ENCODE data around the gene AKIRIN2. TPM values are rescaled to one million over a fixed set of nuclear protein-coding genes. Genes with fewer than 3 reads are reported as not detected.

AKIRIN2 gene
- total RNA-seq, 1 donor from 2014 or later, result 65.4 TPM

DNA sequence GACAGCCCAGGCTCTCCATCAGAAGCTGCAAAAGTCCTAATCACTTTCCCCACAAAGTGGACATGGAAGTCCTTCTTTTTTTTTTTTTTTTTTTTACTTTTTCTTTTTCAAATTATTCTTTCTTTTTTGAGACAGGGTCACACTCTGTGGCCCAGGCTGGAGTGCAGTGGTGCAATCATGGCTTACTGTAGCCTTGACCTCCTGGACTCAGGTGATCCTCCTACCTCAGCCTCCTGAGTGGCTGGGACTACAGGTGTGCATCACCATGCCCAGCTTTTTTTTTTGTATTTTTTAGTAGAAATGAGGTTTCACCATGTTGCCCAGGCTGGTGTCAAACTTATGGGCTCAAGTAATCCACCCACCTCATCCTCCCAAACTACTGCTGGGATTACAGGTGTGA lies 29.0 kb upstream of the AKIRIN2 start:
- H3K4me3 Mint-ChIP-seq (ENCODE audit: unreplicated experiment), result no peak overlapping the region
- no peak overlapping the region for H3K9ac ChIP-seq (ENCODE audit: low read length)
- no peaks in the 10 kb centered on the region for H3K79me2 ChIP-seq (ENCODE audit: insufficient read depth, low read length)
- H2AFZ ChIP-seq (ENCODE audit: low read depth, low read length), result no peak overlapping the region
- H4K20me1 ChIP-seq (ENCODE audit: insufficient read depth, low read length), result no peaks in the 10 kb centered on the region
- peaks cover 11% of the 10 kb centered on the region for H3K27me3 Mint-ChIP-seq (ENCODE audit: low read depth, unreplicated experiment)
- no peaks in the 10 kb centered on the region for H3K9me3 Mint-ChIP-seq (ENCODE audit: unreplicated experiment)
- H3K36me3 ChIP-seq (ENCODE audit: insufficient read depth, low read length), result no peaks in the 10 kb centered on the region
- H3K27ac Mint-ChIP-seq (ENCODE audit: unreplicated experiment), result no peak overlapping the region
- no peaks in the 10 kb centered on the region for H3K36me3 Mint-ChIP-seq (ENCODE audit: low read depth, unreplicated experiment)
- peaks cover 11% of the 10 kb centered on the region for H3K4me1 ChIP-seq (ENCODE audit: insufficient read depth, low read length)
- no peaks in the 10 kb centered on the region for H3K9me3 ChIP-seq (ENCODE audit: insufficient read depth, low read depth, low read length)
- no peak for FAIRE-seq
- H3K4me2 ChIP-seq (ENCODE audit: low read length), result no peak overlapping the region
- no peak overlapping the region for H3K27ac ChIP-seq (ENCODE audit: low read depth, low read length)
- H3K4me3 ChIP-seq (ENCODE audit: insufficient read depth, low read depth, low read length), result no peak overlapping the region
- DNase-seq (ENCODE audit: low read depth), result no peak
- H3K27me3 ChIP-seq (ENCODE audit: insufficient read depth, low read length), result no peaks in the 10 kb centered on the region
- no peak for TF ChIP-seq EZH2 (IDR thresholded peaks at IDR 0.05; ENCODE audit: insufficient read depth, low read length)
- TF ChIP-seq, protein P1, sequence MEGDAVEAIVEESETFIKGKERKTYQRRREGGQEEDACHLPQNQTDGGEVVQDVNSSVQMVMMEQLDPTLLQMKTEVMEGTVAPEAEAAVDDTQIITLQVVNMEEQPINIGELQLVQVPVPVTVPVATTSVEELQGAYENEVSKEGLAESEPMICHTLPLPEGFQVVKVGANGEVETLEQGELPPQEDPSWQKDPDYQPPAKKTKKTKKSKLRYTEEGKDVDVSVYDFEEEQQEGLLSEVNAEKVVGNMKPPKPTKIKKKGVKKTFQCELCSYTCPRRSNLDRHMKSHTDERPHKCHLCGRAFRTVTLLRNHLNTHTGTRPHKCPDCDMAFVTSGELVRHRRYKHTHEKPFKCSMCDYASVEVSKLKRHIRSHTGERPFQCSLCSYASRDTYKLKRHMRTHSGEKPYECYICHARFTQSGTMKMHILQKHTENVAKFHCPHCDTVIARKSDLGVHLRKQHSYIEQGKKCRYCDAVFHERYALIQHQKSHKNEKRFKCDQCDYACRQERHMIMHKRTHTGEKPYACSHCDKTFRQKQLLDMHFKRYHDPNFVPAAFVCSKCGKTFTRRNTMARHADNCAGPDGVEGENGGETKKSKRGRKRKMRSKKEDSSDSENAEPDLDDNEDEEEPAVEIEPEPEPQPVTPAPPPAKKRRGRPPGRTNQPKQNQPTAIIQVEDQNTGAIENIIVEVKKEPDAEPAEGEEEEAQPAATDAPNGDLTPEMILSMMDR (IDR thresholded peaks at IDR 0.05; ENCODE audit: insufficient read depth, low read depth, low read length), result no peak
- peaks cover 6% of the 10 kb centered on the region for H3K4me1 Mint-ChIP-seq (ENCODE audit: low read depth, unreplicated experiment)

DNA sequence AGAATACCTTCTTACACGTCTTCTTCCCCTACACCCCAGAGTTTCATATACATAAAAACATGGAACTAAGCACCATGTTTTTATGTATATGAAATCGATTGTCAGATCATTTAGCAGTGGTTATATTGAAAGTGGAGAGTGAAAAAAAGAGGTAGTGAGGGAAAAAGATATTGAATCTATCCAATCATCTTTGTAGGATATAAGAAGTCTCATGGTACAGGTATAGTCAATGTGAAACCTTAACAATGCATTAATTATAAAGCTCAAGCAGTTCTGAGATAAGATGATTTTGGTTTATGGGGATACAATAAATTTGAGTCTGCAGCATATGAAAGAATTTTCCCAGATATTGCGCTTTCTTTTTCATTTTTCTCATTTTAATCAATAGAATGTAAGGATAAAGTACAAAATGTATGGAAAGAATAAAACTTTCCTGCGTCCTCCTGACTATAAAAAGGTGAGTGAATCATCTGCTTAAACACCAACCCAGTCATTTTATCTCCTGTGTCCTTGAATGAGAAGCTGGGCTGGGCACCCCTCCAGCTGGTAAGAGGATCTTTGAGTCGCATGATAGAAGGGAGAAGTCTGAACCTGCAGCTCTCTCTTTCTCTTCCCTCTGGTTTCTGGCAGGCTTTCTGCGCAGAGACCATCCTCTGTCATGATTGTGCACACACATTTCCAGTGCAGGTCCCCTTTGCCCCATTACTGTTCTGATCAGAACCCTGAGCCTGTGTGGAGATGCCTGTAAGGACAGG lies 28.1 kb upstream of the AKIRIN2 start:
- DNase-seq (ENCODE audit: low read depth), result no peak
- Mint-ChIP-seq H3K4me1 (ENCODE audit: low read depth, unreplicated experiment) (peaks cover 6% of the 10 kb centered on the region), H3K36me3 (ENCODE audit: low read depth, unreplicated experiment) (no peaks in the 10 kb centered on the region), H3K4me3 (ENCODE audit: unreplicated experiment) (no peak overlapping the region), H3K27ac (ENCODE audit: unreplicated experiment) (no peak overlapping the region), H3K27me3 (ENCODE audit: low read depth, unreplicated experiment) (peaks cover 11% of the 10 kb centered on the region), H3K9me3 (ENCODE audit: unreplicated experiment) (no peaks in the 10 kb centered on the region)
- Histone ChIP-seq H3K4me3 (ENCODE audit: insufficient read depth, low read depth, low read length) (no peak overlapping the region), H3K27ac (ENCODE audit: low read depth, low read length) (no peak overlapping the region), H3K79me2 (ENCODE audit: insufficient read depth, low read length) (no peaks in the 10 kb centered on the region), H3K27me3 (ENCODE audit: insufficient read depth, low read length) (no peaks in the 10 kb centered on the region), H3K4me1 (ENCODE audit: insufficient read depth, low read length) (peaks cover 11% of the 10 kb centered on the region), H3K36me3 (ENCODE audit: insufficient read depth, low read length) (no peaks in the 10 kb centered on the region), H2AFZ (ENCODE audit: low read depth, low read length) (no peak overlapping the region), H3K9ac (ENCODE audit: low read length) (no peak overlapping the region), H3K4me2 (ENCODE audit: low read length) (no peak overlapping the region), H3K9me3 (ENCODE audit: insufficient read depth, low read depth, low read length) (no peaks in the 10 kb centered on the region), H4K20me1 (ENCODE audit: insufficient read depth, low read length) (no peaks in the 10 kb centered on the region)
- FAIRE-seq, result no peak
- TF ChIP-seq EZH2 (IDR thresholded peaks at IDR 0.05; ENCODE audit: insufficient read depth, low read length), result no peak

DNA sequence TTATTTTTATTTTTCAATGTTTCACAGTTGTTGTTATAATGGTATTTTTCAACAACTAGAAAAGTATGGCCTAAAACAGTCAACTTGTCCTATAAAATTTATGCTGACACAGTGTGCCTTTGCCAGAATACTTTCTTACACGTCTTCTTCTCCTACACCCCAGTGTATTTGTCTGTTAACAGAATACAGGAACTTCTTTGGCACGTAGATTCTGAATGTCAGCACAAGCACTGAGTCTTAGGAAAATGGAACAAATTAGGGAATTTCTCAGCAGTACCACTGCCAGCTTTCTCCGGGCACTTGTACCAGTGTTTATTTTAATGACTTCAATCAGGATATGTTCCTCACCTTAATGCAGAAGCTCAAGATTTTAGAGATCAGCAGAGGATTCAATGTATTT lies 26.7 kb upstream of the AKIRIN2 start:
- H3K4me1 Mint-ChIP-seq (ENCODE audit: low read depth, unreplicated experiment), result peaks cover 6% of the 10 kb centered on the region
- no peak overlapping the region for H3K4me3 ChIP-seq (ENCODE audit: insufficient read depth, low read depth, low read length)
- DNase-seq (ENCODE audit: low read depth) (no peak), FAIRE-seq (no peak)
- no peak overlapping the region for H3K4me3 Mint-ChIP-seq (ENCODE audit: unreplicated experiment)
- no peaks in the 10 kb centered on the region for H3K9me3 ChIP-seq (ENCODE audit: insufficient read depth, low read depth, low read length)
- H3K79me2 ChIP-seq (ENCODE audit: insufficient read depth, low read length), result no peaks in the 10 kb centered on the region
- no peak overlapping the region for H3K4me2 ChIP-seq (ENCODE audit: low read length)
- H3K27ac Mint-ChIP-seq (ENCODE audit: unreplicated experiment), result no peak overlapping the region
- no peak overlapping the region for H3K9ac ChIP-seq (ENCODE audit: low read length)
- peaks cover 13% of the 10 kb centered on the region for H3K4me1 ChIP-seq (ENCODE audit: insufficient read depth, low read length)
- H2AFZ ChIP-seq (ENCODE audit: low read depth, low read length), result no peak overlapping the region
- H3K36me3 ChIP-seq (ENCODE audit: insufficient read depth, low read length), result no peaks in the 10 kb centered on the region
- no peaks in the 10 kb centered on the region for H4K20me1 ChIP-seq (ENCODE audit: insufficient read depth, low read length)
- H3K27me3 ChIP-seq (ENCODE audit: insufficient read depth, low read length), result no peaks in the 10 kb centered on the region
- no peaks in the 10 kb centered on the region for H3K36me3 Mint-ChIP-seq (ENCODE audit: low read depth, unreplicated experiment)
- H3K9me3 Mint-ChIP-seq (ENCODE audit: unreplicated experiment), result no peaks in the 10 kb centered on the region
- no peak overlapping the region for H3K27ac ChIP-seq (ENCODE audit: low read depth, low read length)
- H3K27me3 Mint-ChIP-seq (ENCODE audit: low read depth, unreplicated experiment), result peaks cover 11% of the 10 kb centered on the region
- TF ChIP-seq, protein P1 (IDR thresholded peaks at IDR 0.05; ENCODE audit: insufficient read depth, low read depth, low read length), result no peak
- no peak for TF ChIP-seq EZH2 (IDR thresholded peaks at IDR 0.05; ENCODE audit: insufficient read depth, low read length)
